Stimulated activated CD4-positive, alpha-beta T cell treated with anti-CD3 and anti-CD28 coated beads, TNF-alpha, amount 100 ng/mL, for 48 hours (primary cell): ENCODE results near the gene USP44.
"Not testable (repeated sequence)": the region's sequence is repeated elsewhere in the genome, so short reads cannot be mapped to it uniquely, and the experiment has no call there.

Experiments used
- DNase-seq, 3 donors: peaks; one replicate each; pipeline ENCODE4 v3.0.0-alpha.2; 2020; ENCODE audit warnings: low read depth in 3 of 3

The USP44 gene

GRCh38 chr12:95551305-95551704 is at the start of gene USP44:
USP44 (minus strand) TSS chr12:95551476; CDS start chr12:95534256, 17,220 bp downstream.
- no peak for DNase-seq

DNA sequence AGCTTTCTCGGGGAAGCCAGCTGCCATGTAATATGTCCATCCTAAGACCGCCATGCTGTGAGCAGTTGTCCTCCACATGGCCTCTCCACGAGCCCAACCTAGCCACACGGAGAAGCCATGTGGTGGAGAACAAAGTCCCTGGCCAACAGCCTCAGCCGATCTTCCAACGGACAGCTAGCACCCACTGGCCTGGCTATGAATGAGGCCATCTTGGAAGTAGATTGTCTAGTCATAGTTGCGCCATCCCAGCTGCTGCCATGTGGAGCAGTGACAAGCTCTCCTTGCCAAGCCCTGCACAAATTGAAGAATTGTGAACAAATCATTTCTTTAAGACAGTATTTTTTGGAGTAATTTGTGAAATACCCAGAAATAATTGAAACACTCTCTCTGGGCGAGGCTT is 49.3 kb upstream of the USP44 start:
- DNase-seq = no peak

DNA sequence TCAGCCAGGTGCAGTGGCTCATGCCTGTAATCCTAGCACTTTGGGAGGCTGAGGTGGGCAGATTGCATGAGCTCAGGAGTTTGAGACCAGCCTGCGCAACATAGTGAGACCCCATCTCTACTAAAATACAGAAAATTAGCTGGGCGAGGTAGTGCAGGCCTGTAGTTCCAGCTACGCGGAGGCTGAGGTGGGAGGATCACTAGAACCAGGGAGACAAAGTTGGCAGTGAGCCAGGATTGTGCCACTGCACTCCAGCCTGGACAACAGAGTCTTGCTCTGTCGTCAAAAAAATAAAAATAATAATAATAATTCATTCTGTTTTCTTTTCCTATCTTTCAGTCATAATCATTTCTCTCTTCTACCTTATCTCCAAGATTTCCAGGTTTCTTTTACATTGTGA is 48.6 kb upstream of the USP44 start:
- DNase-seq = no peak

- no peak for DNase-seq
Observed at GRCh38 chr12:95594136-95594535, 42.9 kb upstream of the USP44 start.

- no peak for DNase-seq
Observed at GRCh38 chr12:95593266-95593871, 42.1 kb upstream of the USP44 start.

- no peak for DNase-seq
Observed at GRCh38 chr12:95591731-95592130, 40.5 kb upstream of the USP44 start.

GRCh38 chr12:95590775-95591174 is 39.5 kb upstream of the USP44 start:
- no peak for DNase-seq

DNA sequence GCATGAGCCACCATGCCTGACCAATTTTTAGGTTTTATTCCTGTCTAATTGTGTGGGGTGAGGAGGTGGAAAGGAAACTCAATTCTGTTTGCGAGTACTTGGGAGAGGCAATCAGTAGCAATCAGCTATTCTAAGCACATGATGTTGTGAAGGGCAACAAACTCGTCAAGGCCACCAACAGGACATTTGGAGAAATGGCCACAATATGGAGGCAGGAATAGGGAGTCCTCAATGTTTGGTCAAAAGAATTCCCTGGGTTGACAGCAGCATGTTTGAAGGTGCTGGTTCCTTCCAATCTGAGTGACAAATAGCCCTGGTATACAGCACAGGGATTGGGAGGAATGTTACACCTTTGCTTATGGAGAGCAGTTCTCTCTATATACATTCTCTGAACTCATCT is 32.7 kb upstream of the USP44 start:
- no peak for DNase-seq

GRCh38 chr12:95582230-95583058 is 31.2 kb upstream of the USP44 start:
- no peak for DNase-seq

DNA sequence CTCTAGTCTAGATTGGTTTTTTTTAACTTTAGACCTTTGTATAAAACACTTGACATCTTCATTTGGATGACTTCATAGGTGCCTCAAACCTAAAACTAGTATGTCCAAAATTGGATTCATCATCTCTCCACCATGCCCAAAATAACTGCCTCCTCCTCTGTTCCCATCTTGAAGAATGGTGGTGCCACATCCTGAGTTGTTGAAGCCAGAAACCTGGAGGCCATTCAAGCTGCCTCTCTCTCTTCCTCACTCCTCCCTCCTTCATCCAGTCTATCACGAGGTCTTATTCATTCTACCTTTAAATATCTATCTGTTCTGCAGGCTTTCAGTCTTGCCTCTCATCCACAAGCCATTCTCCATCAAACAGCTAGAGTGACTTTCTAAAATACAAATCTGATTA is 26.5 kb upstream of the USP44 start:
- no peak for DNase-seq

- DNase-seq = no peak
Observed at GRCh38 chr12:95574799-95575452, 23.6 kb upstream of the USP44 start.

- DNase-seq = no peak
Observed at GRCh38 chr12:95573951-95574576, 22.8 kb upstream of the USP44 start.

- no peak for DNase-seq
Observed at GRCh38 chr12:95571369-95571768, 20.1 kb upstream of the USP44 start.

GRCh38 chr12:95568045-95568444 is 16.8 kb upstream of the USP44 start:
- not testable (repeated sequence) for DNase-seq

DNA sequence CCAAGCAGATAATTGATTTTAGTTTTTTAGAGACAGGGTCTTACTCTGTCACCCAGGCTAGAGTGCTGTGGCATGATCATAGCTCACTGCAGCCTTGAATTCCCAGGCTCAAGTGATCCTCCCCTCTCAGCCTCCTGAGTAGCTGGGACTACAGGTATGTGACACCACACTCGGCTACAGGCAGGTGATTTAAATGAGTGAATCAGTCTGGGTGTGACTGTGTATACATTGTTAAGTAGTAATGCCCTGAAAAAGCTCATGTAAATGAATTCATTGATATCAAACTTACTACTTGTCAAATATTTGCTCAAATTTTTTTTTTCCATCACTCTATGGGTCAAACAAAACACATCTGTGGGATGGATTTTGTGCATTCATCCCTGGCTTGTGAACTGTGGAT is 6.3 kb upstream of the USP44 start:
- no peak for DNase-seq

GRCh38 chr12:95554532-95555071 is 3.3 kb upstream of the USP44 start:
- DNase-seq = no peak

DNA sequence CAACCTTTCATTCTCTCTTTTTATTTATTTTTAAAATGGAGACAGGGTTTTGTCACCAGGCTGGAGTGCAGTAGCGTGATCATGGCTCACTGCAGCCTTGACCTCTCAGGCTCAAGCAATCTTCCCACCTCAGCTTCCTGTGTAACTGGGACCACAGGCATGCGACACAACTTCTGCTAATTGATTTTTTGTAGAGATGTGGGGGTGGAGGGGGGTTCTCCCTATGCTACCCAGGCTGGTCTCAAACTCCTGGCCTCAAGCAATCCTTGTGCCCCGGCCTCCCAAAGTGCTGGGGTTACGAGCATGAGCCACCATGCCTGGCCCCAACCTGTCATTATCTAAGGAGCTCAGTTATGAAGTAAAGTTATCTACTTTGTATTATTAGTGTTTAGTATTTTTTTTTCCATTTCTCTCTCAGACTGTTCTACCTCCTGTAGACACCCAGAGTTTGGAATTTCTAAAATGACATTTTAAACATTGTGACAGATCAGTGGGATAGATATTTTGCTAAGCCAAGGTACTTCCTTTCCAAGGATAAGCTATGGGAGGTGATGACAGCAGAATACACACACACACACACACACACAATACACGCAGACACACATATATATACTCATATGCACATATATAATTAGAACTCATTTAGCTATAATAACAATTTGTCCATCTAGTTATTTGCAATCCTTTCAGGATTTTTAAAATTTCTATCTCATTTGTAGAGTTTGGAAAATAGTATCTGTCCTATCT is 2.1 kb upstream of the USP44 start:
- DNase-seq = no peak

DNA sequence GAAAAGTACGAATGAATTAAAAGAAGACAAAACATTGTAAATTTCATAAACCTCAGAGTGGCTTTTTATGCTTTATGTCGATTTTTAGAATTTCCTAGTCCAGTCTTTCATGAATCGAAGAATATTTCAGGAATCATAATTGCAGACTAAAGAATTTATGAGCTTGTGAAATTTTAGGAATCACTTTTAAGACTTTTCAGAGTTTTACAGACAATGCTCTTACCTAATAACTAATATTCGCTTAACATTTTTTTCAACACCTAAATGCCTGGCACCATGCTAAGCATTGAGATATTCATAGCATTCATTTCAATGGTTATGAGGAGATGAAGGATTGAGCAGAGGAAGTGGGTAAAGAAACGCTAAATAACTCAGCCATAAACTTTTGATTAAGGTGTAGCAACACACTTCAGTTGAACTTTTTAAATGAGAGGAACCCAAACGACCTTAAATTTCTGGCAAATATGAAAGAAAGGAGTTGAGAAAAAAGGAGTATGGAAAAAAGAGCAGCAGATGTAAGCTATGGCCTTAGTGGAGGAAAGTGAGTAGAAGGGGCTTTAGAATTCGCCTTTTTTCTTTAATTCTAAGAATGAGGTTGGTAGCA is 739 bp upstream of the USP44 start:
- no peak for DNase-seq

DNA sequence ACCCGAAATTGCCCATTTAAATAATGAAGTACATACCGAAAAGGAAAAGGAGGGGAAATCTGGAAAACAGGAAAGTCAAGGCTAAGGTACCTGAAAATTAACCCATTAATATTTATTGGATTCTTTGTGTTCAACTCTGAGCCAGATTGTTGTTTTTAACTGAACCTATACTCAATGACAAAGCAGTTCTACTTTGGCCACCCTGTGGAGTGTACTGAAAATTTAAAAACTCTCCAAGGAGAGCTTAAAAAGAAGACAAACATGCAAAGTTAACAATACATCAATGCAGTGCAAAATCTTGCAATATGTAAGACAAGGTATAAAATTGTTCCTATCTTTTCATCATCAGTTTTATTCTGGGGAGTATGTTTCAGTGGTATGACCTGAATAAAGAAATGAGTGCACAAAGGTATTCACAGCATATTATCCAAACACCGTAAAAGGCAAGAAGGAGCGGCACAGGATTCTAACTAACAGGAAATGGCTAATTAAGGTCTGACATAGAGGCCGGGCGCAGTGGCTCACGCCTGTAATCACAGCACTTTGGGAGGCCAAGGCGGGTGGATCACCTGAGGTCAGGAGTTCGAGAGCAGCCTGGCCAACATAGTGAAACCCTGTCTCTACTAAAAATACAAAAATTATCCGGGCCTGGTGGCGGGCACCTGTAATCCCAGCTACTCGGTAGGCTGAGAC is 1.7 kb downstream of the USP44 start:
- no peak for DNase-seq
